Stomach (tissue), 9 donors: ENCODE measurements around the gene MSI2. TPM values are rescaled to one million over a fixed set of nuclear protein-coding genes. Genes with fewer than 3 reads are reported as not detected.
A peak's percentile ranks its signal among the peaks of the same experiment; 100 is the strongest.

Source experiments
- DNase-seq, 2 donors: peaks; one replicate each; pipeline versions ENCODE4 v3.0.0 to v3.0.0-alpha.2; 2013 to 2019
- H3K27ac ChIP-seq, 5 donors: fragments of 200-600 bp in 4 of 5; sonication (generic) in 4 of 5; one replicate each; pipeline ENCODE4 v1.5.1; 2013 to 2019; ENCODE audit warnings: mild to moderate bottlenecking in 1 of 5, moderate library complexity in 1 of 5
- H3K27me3 ChIP-seq, 3 donors: fragments of 200-600 bp; sonication (generic); one replicate each; pipeline ENCODE4 v1.5.1; 2017 to 2019; ENCODE audit warnings: mixed run types in 1 of 3
- H3K36me3 ChIP-seq, 4 donors: fragments of 200-600 bp; sonication (generic); 1 replicate in 3 of 4; 2 replicates in 1 of 4; pipeline ENCODE4 v1.5.1; 2016 to 2019
- H3K4me1 ChIP-seq, 4 donors: fragments of 200-600 bp; sonication (generic); one replicate each; pipeline ENCODE4 v1.5.1; 2016 to 2019
- H3K4me3 ChIP-seq, 4 donors: fragments of 200-600 bp; sonication (generic) in 3 of 4; one replicate each; pipeline ENCODE4 v1.5.1; 2016 to 2019; ENCODE audit warnings: mild to moderate bottlenecking in 1 of 4
- H3K9me3 ChIP-seq, 4 donors: fragments of 200-600 bp; sonication (generic); one replicate each; pipeline ENCODE4 v1.5.1; 2016 to 2019
- EP300 ChIP-seq: sonication (generic); formaldehyde crosslinking; IDR thresholded peaks from one replicate; pipeline ENCODE4 v1.6.1; 2017; ENCODE audit warnings: antibody characterized with exemption
- POLR2A ChIP-seq, 4 donors: fragments of 450-650 bp; IDR thresholded peaks; one replicate each; pipeline ENCODE4 v1.6.1; 2016; ENCODE audit warnings: antibody characterized with exemption in 4 of 4, control low read depth in 2 of 4, mild to moderate bottlenecking in 1 of 4, moderate library complexity in 1 of 4
- POLR2AphosphoS5 ChIP-seq, 3 donors: sonication (generic); formaldehyde crosslinking; IDR thresholded peaks; one replicate each; pipeline ENCODE4 v1.6.1; 2016; ENCODE audit warnings: antibody characterized with exemption in 3 of 3
- WGBS, 5 donors: extraction: QIAGEN DNeasy Blood & Tissue Kit in 3 of 5; methylation state at CpG; one replicate each; pipeline versions ENCODE4 v1.1.5 to v1.1.7; 2013 to 2018; 5-methylcytosine and 5-hydroxymethylcytosine counted together
- intact Hi-C: fragments of 100-400 bp; cut with DNase I; formaldehyde crosslinking; loops from one replicate; pipeline ENCODE4 v1.15.1; 2023; ENCODE audit warnings: low total_unique reads
- polyA plus RNA-seq, 3 donors: library from polyadenylated mRNA; stranded (reverse); fragments of 200-250 nt; gene quantifications; one replicate each; pipeline ENCODE4 v1.2.3, GENCODE V29; 2013
- total RNA-seq, 5 donors: library from RNA; depleted of rRNA; stranded (reverse); fragments of >200 nt; gene quantifications; one replicate each; pipeline versions ENCODE4 v1.1.0 to v1.2.3, GENCODE V29; 2014 to 2016
- TF ChIP-seq, protein P1 (sequence below), 7 experiments: fragments of 450-650 bp in 4 of 7; fragments of 200-600 bp in 3 of 7; sonication (generic) in 3 of 7; IDR thresholded peaks; one replicate each; pipeline ENCODE4 v1.5.1; 2016 to 2019; ENCODE audit warnings: antibody characterized with exemption in 7 of 7, control low read depth in 2 of 7, mild to moderate bottlenecking in 1 of 7
- donor health status: healthy with polysubstance abuse.
- donor health status: Bipolar disorder and iron deficiency.
- donor health status: healthy.

Gene MSI2
- total and polyA plus RNA-seq, 8 donors = 8.3 to 72.4 (median 22.9) TPM

DNA sequence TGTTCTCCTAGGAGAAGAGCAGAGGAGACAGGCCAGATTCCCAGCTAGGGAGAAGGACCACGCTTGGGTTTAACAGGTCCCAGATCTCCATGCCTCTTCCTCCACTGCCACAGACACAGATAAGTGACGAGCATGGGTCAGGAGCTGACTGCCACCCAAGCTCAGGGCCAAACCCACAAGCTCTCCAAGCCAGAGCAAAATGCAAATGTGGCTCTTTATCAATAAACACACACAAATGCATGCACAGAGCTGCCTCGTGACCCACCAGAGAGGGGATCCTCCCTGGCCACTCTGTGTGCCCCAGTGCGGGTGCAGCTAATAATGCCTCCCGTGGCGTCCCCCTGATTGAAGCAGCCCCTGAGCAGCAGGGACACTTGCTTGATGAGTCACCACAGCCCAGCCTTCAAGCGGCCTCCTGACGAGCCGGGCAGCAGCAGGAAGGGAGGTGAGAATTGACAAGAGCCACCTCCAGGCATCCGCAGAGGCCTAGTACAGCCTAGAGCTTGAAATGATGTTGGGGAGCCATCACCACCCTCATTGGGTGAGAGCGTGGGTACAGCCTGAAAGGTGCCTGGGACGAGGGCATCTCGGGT, 344.9 kb downstream of the MSI2 start:
- H3K4me1 ChIP-seq = peaks cover 35 to 61% (median 49%) of the 10 kb centered on the region in 4 donors
- DNase-seq = no peak
- H3K27ac ChIP-seq = peak overlapping the region in 2 of 5 donors; percentile 29 to 53
- intact Hi-C loops = loop anchor here (5.0 kb wide), 1 partner anchor 66 kb away; no protein-coding TSS in a partner anchor
- 88 to 95% (median 90%) methylated on average over 13 of the region's 13 CpGs for WGBS, 5 donors
- H3K9me3 ChIP-seq = no peaks in the 10 kb centered on the region
- TF ChIP-seq, protein P1, sequence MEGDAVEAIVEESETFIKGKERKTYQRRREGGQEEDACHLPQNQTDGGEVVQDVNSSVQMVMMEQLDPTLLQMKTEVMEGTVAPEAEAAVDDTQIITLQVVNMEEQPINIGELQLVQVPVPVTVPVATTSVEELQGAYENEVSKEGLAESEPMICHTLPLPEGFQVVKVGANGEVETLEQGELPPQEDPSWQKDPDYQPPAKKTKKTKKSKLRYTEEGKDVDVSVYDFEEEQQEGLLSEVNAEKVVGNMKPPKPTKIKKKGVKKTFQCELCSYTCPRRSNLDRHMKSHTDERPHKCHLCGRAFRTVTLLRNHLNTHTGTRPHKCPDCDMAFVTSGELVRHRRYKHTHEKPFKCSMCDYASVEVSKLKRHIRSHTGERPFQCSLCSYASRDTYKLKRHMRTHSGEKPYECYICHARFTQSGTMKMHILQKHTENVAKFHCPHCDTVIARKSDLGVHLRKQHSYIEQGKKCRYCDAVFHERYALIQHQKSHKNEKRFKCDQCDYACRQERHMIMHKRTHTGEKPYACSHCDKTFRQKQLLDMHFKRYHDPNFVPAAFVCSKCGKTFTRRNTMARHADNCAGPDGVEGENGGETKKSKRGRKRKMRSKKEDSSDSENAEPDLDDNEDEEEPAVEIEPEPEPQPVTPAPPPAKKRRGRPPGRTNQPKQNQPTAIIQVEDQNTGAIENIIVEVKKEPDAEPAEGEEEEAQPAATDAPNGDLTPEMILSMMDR (IDR thresholded peaks at IDR 0.05) = no peak
- TF ChIP-seq POLR2AphosphoS5 (IDR thresholded peaks at IDR 0.05) (no peak), EP300 (no peak), POLR2A (IDR thresholded peaks at IDR 0.05) (no peak)
- no peaks in the 10 kb centered on the region for H3K27me3 ChIP-seq
- no peak overlapping the region for H3K4me3 ChIP-seq
- H3K36me3 ChIP-seq = no peaks in the 10 kb centered on the region

GRCh38 chr17:57602896-57603295, 346.6 kb downstream of the MSI2 start:
- no peaks in the 10 kb centered on the region for H3K36me3 ChIP-seq
- DNase-seq = no peak
- no peaks in the 10 kb centered on the region for H3K27me3 ChIP-seq
- H3K4me1 ChIP-seq = peaks cover 37 to 59% (median 48%) of the 10 kb centered on the region in 4 donors
- H3K4me3 ChIP-seq = no peak overlapping the region
- intact Hi-C loops = loop anchor here (5.0 kb wide), 1 partner anchor 64 kb away; no protein-coding TSS in a partner anchor
- no peaks in the 10 kb centered on the region for H3K9me3 ChIP-seq
- H3K27ac ChIP-seq = peak overlapping the region in 2 of 5 donors; percentile 66 to 71
- WGBS, 5 donors = 62 to 98% (median 75%) methylated on average over 5 to 6 of the region's 6 CpGs
- TF ChIP-seq POLR2AphosphoS5 (IDR thresholded peaks at IDR 0.05) = no peak
- TF ChIP-seq, protein P1 (IDR thresholded peaks at IDR 0.05) = no peak
- TF ChIP-seq POLR2A (IDR thresholded peaks at IDR 0.05) = no peak
- TF ChIP-seq EP300 = no peak

DNA sequence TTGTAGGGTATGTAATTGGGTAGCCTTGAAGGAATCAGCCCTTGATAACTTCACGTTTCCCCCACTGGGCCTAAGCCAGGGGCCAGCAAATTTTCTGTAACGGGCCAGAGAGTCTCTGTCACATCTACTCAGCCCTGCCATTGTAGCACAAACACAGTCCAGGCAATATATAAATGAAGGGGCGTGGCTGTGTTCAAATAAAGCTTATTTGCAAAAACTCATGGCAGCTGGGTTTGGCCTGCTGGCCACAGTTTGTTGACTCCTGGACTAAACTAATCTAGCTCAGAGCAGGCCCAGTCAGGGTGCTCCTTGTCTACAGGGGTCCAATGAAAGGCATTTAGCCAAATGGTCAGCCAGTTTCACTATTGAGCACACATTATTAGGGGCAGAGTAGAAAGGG, 347.2 kb downstream of the MSI2 start:
- no peaks in the 10 kb centered on the region for H3K36me3 ChIP-seq
- H3K27me3 ChIP-seq = no peaks in the 10 kb centered on the region
- H3K9me3 ChIP-seq = no peaks in the 10 kb centered on the region
- peak; percentile 43 to 75 for DNase-seq
- no peak for TF ChIP-seq POLR2A (IDR thresholded peaks at IDR 0.05)
- TF ChIP-seq POLR2AphosphoS5 (IDR thresholded peaks at IDR 0.05) = no peak
- TF ChIP-seq, protein P1 (IDR thresholded peaks at IDR 0.05) = no peak
- TF ChIP-seq EP300 = no peak
- peaks cover 34 to 53% (median 44%) of the 10 kb centered on the region in 4 donors for H3K4me1 ChIP-seq
- H3K27ac ChIP-seq = peak overlapping the region; percentile 9 to 75 (median 66)
- no peak overlapping the region for H3K4me3 ChIP-seq
- intact Hi-C loops = loop anchor here (5.0 kb wide), 1 partner anchor 64 kb away; no protein-coding TSS in a partner anchor
- WGBS, 5 donors = 27 to 58% (median 33%) methylated on average over 3 of the region's 3 CpGs

DNA sequence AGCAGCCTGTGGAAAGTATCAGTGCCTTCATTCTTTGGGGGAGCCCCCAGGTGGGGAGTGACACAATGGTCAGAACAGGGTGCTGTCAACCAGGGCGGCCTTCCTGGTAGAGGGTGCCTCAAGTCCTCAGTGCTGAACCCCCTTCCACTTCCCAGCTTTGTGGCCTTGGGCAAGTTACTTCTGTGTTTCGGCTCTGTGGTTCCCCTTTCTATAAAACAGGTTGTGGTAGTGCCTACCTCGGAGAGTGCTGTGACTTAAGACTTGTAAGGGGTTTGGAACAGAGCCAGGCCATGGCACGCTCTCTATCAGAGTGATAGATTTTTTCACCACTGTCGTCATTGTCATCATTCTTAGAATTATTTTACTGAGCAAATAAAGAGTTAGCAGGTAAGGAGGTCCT, 347.7 kb downstream of the MSI2 start:
- Histone ChIP-seq H3K27ac (peak overlapping the region; percentile 9 to 75 (median 66)), H3K36me3 (no peaks in the 10 kb centered on the region), H3K27me3 (no peaks in the 10 kb centered on the region), H3K9me3 (no peaks in the 10 kb centered on the region), H3K4me3 (no peak overlapping the region), H3K4me1 (peaks cover 34 to 48% (median 41%) of the 10 kb centered on the region in 4 donors)
- peak; percentile 63 to 75 for DNase-seq
- no peak for TF ChIP-seq EP300
- TF ChIP-seq, protein P1 (IDR thresholded peaks at IDR 0.05) = no peak
- no peak for TF ChIP-seq POLR2AphosphoS5 (IDR thresholded peaks at IDR 0.05)
- TF ChIP-seq POLR2A (IDR thresholded peaks at IDR 0.05) = no peak
- WGBS, 5 donors = 53 to 66% (median 56%) methylated on average over 5 of the region's 5 CpGs
- intact Hi-C loops = loop anchor here (5.0 kb wide), 1 partner anchor 63 kb away; no protein-coding TSS in a partner anchor
